Adrenal gland (tissue), 12 donors: ENCODE results near the gene ATN1. TPM values are rescaled to one million over a fixed set of nuclear protein-coding genes. Genes with fewer than 3 reads are reported as not detected.

Source experiments
- DNase-seq, 7 donors: peaks; one replicate each; pipeline ENCODE4 v3.0.0-alpha.2; 2019 to 2020
- H3K27ac ChIP-seq, 5 donors: fragments of 200-600 bp; sonication (generic) in 4 of 5; 1 replicate in 3 of 5; 2 replicates in 2 of 5; pipeline versions ENCODE4 v1.5.1 to v1.8.0; 2016 to 2020; ENCODE audit warnings: mild to moderate bottlenecking in 1 of 5
- H3K27me3 ChIP-seq: fragments of 200-600 bp; 2 replicates; pipeline ENCODE4 v1.8.0; 2021
- H3K36me3 ChIP-seq, 2 donors: fragments of 200-600 bp; replicated peaks in 1 of 2; 1 replicate in 1 of 2; 2 replicates in 1 of 2; pipeline versions ENCODE4 v1.5.1 to v1.8.0; 2018 to 2022
- H3K4me1 ChIP-seq, 2 donors: fragments of 200-600 bp; replicated peaks in 1 of 2; 1 replicate in 1 of 2; 2 replicates in 1 of 2; pipeline versions ENCODE4 v1.5.1 to v1.8.0; 2018 to 2021
- H3K4me3 ChIP-seq, 4 donors: fragments of 200-600 bp; sonication (generic) in 3 of 4; one replicate each; pipeline ENCODE4 v1.5.1; 2016 to 2018
- H3K9me3 ChIP-seq, 3 donors: fragments of 200-600 bp; sonication (generic) in 1 of 3; replicated peaks in 1 of 3; 1 replicate in 2 of 3; 2 replicates in 1 of 3; pipeline versions ENCODE4 v1.5.1 to v1.8.0; 2016 to 2021
- POLR2A ChIP-seq, 2 donors: fragments of 450-650 bp; IDR thresholded peaks; one replicate each; pipeline ENCODE4 v1.6.1; 2017; ENCODE audit warnings: antibody characterized with exemption in 2 of 2, mild to moderate bottlenecking in 2 of 2, moderate library complexity in 1 of 2
- WGBS, 4 donors: extraction: QIAGEN DNeasy Blood & Tissue Kit in 2 of 4; methylation state at CpG; one replicate each; pipeline versions ENCODE4 v1.1.5 to v1.1.7; 2013 to 2017; 5-methylcytosine and 5-hydroxymethylcytosine counted together
- intact Hi-C, 2 donors: fragments of 100-400 bp; cut with DNase I; formaldehyde crosslinking; loops; one replicate each; pipeline versions ENCODE4 v1.14.1 to v1.15.0; 2022 to 2023
- polyA plus RNA-seq, 3 donors: library from polyadenylated mRNA; stranded (reverse); fragments of 200-250 nt in 2 of 3; fragments of 350-450 nt in 1 of 3; fragmentation: Illumina TruSeq in 1 of 3; extraction: RNeasy Lipid Tissue Mini Kit (QIAGEN cat#74804) in 1 of 3; gene quantifications; one replicate each; pipeline ENCODE4 v1.2.3, GENCODE V29; 2013 to 2014
- total RNA-seq, 9 donors: library from RNA; depleted of rRNA in 4 of 9; stranded (reverse); fragments of >200 nt in 4 of 9; fragments of 120-200 nt in 1 of 9; fragmentation: NEBNext Ultra II Directional in 1 of 9; extraction: Animal tissue kit (Norgen Biotek cat#: 25700) in 1 of 9; gene quantifications; one replicate each; pipeline versions ENCODE4 v1.1.0 to v1.2.4, GENCODE V29; 2013 to 2023
- TF ChIP-seq, protein P1 (sequence below), 6 experiments: fragments of 450-650 bp in 4 of 6; fragments of 200-600 bp in 2 of 6; sonication (generic) in 1 of 6; IDR thresholded peaks; 1 replicate in 5 of 6; 2 replicates in 1 of 6; pipeline versions ENCODE4 v1.5.1 to v1.8.0; 2016 to 2021; ENCODE audit warnings: antibody characterized with exemption in 6 of 6, mild to moderate bottlenecking in 2 of 6, moderate library complexity in 1 of 6
- donor health status: healthy with polysubstance abuse.
- donor health status: Bipolar disorder and iron deficiency.
- donor health status: DM: yes; HTN: yes; CAD: no.
- donor health status: DM: no; HTN: no; CAD: no.
- donor health status: DM: no; HTN: no; CAD: no.
- donor health status: DM: yes; HTN: yes; CAD: no.

Gene ATN1
- total and polyA plus RNA-seq, 12 donors, result 8.8 to 482 (median 110) TPM

DNA sequence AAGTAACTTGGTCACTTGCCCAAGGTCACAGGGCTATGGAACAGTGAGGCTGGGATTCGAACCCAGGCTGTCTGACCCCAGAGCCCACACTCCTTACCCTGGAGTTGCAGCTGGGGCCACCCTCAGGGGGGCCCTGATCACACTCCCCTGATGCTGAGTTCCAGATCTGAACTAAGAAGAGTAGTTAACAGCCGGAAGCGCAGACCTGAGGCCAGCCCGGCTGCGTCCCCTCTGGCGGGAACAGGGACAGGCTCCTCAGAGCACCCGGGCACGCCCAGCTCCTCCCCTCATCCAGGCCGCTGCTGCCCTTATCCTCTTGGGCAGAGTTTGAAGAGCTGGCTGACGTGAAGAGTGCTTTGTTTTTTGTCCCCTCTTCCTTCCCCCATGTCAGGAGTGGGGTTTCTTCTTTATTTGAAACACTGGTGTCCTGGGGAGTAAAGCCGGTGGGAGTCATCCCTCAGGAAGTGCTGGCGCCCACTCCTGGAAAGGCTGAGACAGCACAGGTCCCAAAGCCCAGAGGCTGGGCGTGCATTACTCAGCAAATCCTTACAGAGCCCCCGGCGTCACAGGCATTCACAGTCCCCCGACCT is 34.0 kb downstream of the ATN1 start:
- peak overlapping the region; percentile 35 to 94 (median 77) for H3K27ac ChIP-seq
- H3K4me1 ChIP-seq, result peaks cover 24 to 49% of the 10 kb centered on the region in 2 donors
- H3K4me3 ChIP-seq, result no peak overlapping the region
- peaks cover 0 to 16% of the 10 kb centered on the region in 2 donors for H3K36me3 ChIP-seq
- TF ChIP-seq, protein P1, sequence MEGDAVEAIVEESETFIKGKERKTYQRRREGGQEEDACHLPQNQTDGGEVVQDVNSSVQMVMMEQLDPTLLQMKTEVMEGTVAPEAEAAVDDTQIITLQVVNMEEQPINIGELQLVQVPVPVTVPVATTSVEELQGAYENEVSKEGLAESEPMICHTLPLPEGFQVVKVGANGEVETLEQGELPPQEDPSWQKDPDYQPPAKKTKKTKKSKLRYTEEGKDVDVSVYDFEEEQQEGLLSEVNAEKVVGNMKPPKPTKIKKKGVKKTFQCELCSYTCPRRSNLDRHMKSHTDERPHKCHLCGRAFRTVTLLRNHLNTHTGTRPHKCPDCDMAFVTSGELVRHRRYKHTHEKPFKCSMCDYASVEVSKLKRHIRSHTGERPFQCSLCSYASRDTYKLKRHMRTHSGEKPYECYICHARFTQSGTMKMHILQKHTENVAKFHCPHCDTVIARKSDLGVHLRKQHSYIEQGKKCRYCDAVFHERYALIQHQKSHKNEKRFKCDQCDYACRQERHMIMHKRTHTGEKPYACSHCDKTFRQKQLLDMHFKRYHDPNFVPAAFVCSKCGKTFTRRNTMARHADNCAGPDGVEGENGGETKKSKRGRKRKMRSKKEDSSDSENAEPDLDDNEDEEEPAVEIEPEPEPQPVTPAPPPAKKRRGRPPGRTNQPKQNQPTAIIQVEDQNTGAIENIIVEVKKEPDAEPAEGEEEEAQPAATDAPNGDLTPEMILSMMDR (IDR thresholded peaks at IDR 0.05), result peak; percentile 12 to 54 (median 28)
- TF ChIP-seq POLR2A (IDR thresholded peaks at IDR 0.05), result no peak
- no peaks in the 10 kb centered on the region for H3K27me3 ChIP-seq
- WGBS, 4 donors, result 14 to 26% (median 23%) methylated on average over 13 to 16 of the region's 16 CpGs
- DNase-seq, result peak; percentile 40 to 84 (median 72)
- intact Hi-C loops, result loop anchor here in 1 of 2 donors (10.0 kb wide), 1 partner anchor 153 kb away; no protein-coding TSS in a partner anchor
- no peaks in the 10 kb centered on the region for H3K9me3 ChIP-seq

DNA sequence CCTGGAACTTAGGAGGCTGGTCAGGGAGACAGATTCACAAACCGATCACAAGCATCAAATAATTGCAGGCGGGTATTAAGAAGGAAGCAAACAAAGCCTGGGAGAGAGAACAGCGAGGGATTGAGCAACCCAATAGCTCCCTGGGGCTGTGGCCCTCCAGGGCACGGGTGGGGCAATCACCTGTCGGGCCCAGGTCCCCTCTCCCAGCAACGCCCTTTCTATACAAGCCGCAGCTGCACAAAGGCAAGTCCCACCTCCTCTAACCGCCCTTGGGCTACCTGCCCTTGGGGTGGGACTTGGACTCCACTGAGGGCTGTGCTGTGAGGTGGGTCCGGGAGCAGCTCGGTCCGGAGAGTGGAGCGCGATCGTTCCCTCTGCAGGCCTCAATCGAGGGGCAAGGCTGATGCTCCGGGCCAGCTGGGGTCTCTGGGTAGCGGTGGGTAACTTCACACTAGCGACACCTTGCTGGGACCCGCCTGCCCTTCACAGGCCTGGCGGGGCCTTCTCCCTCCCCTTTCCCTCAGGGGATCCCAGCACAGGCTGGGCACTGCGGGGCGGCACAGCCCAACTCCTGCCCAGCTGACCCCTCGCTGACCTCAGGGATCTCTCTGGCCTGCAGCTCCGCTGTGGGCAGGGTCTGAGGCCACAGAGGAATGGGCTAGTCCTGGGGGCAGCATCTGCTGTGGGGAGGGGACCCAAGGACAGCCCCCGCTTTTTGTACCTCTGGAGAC is 34.7 kb downstream of the ATN1 start:
- Histone ChIP-seq H3K4me1 (peaks cover 24 to 46% of the 10 kb centered on the region in 2 donors), H3K27ac (peak overlapping the region; percentile 35 to 94 (median 77)), H3K4me3 (no peak overlapping the region), H3K27me3 (no peaks in the 10 kb centered on the region), H3K9me3 (no peaks in the 10 kb centered on the region), H3K36me3 (peaks cover 0 to 22% of the 10 kb centered on the region in 2 donors)
- intact Hi-C loops, result loop anchor here in 1 of 2 donors (10.0 kb wide), 1 partner anchor 152 kb away; no protein-coding TSS in a partner anchor
- 69 to 76% (median 73%) methylated on average over 19 to 25 of the region's 25 CpGs for WGBS, 4 donors
- DNase-seq, result peak in 4 of 7 donors; percentile 26 to 35 (median 31)
- TF ChIP-seq POLR2A (IDR thresholded peaks at IDR 0.05), result no peak
- TF ChIP-seq, protein P1 (IDR thresholded peaks at IDR 0.05), result no peak

DNA sequence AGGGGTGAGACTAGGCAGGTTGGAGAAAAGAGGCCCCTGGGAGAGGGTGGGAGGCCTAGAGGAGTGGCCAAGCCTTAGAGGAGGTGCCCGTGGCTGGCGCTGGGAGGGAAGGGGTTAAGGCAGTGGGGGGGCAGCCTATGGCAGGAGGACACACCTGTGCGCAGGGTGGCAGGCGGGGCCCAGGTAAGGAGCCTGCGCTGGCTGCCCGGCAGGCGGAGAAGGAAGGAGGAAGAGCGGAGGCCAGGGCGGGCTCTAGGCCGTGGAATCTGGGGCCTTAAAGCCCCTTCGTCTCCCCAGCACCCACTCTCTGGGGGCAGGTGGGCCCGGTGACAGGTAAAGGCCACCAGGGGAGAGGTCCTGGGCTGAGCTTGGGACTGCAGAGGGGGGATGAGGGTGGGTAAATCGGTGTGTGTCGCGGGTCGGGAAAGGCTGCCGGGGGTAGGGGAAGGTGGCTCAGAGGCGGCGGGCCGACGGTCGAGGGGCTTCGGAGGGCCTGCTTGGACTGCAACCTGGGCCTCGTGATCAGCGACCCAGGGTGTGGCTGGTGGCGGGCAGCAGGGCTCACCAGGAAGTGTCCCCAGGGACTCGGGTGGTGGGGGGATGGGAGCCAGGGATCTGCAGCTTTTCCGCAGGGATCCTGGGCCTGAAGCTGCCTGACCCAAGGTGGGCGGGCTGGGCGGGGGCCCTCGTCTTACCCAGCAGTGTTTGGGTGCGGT is 35.4 kb downstream of the ATN1 start:
- Histone ChIP-seq H3K27me3 (no peaks in the 10 kb centered on the region), H3K36me3 (peaks cover 0 to 30% of the 10 kb centered on the region in 2 donors), H3K27ac (peak overlapping the region in 3 of 5 donors; percentile 18 to 94 (median 94)), H3K4me1 (peaks cover 24 to 42% of the 10 kb centered on the region in 2 donors), H3K9me3 (no peaks in the 10 kb centered on the region), H3K4me3 (no peak overlapping the region)
- 80 to 90% (median 83%) methylated on average over 22 to 32 of the region's 32 CpGs for WGBS, 4 donors
- intact Hi-C loops, result loop anchor here in 1 of 2 donors (10.0 kb wide), 1 partner anchor 152 kb away; no protein-coding TSS in a partner anchor
- DNase-seq, result peak in 4 of 7 donors; percentile 19 to 45 (median 37)
- TF ChIP-seq, protein P1 (IDR thresholded peaks at IDR 0.05), result no peak
- TF ChIP-seq POLR2A (IDR thresholded peaks at IDR 0.05), result no peak
